HG03342 (cell line): Measurements from ENCODE around the gene ALG2.
A peak's percentile ranks its signal among the peaks of the same experiment; 100 is the strongest.

Experiments used
- ATAC-seq: cut with Tn5 transposase; IDR thresholded peaks from one replicate; pipeline ENCODE4 v1.9.1; 2021; ENCODE audit warnings: mild to moderate bottlenecking, moderate library complexity; ENCODE audit not compliant: unreplicated experiment

The ALG2 gene

DNA sequence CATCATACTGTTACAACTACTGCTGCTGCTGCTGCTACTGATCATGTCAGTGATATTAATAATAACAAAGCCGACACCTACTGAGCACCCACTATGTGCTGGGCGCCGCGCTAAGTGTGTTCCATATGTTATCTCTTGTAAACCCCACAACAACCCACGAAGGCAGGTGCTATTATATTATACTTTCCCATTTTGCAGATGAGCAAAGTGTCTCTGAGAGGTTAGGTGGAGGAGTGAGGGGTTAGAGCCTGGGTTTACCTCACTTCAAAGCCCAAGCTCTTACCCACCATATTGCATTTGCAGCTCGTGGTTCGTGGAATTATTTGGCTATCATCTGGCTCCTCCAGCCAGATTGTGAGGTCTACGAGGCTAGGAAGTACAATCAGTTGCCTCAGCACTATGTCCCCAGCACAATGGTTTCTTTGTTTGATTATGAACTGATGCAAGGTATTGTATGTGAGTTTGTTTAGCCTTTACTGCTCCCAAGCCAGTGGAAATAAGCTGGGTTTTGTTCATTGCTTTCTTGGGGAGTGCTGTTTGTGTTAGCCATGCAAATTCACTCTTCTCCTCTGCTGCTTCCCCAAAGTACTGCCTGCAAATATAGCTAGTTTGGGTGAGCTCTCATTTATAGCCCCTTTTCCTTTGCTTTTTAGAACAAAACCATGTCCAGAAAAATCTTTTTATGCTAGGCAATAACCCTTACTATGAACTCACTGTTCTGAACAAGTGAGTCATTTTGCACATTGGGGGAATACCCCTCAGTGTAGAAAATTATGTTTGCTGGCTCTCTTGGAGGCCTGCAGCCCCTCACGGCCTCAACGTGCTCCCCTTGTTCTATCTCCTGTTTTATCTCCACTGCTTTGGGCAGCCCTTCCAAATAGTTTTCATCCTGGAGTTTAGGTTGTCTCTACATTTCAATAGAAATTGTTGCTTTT is 47.9 kb downstream of the ALG2 start:
- ATAC-seq: peak; percentile 54

DNA sequence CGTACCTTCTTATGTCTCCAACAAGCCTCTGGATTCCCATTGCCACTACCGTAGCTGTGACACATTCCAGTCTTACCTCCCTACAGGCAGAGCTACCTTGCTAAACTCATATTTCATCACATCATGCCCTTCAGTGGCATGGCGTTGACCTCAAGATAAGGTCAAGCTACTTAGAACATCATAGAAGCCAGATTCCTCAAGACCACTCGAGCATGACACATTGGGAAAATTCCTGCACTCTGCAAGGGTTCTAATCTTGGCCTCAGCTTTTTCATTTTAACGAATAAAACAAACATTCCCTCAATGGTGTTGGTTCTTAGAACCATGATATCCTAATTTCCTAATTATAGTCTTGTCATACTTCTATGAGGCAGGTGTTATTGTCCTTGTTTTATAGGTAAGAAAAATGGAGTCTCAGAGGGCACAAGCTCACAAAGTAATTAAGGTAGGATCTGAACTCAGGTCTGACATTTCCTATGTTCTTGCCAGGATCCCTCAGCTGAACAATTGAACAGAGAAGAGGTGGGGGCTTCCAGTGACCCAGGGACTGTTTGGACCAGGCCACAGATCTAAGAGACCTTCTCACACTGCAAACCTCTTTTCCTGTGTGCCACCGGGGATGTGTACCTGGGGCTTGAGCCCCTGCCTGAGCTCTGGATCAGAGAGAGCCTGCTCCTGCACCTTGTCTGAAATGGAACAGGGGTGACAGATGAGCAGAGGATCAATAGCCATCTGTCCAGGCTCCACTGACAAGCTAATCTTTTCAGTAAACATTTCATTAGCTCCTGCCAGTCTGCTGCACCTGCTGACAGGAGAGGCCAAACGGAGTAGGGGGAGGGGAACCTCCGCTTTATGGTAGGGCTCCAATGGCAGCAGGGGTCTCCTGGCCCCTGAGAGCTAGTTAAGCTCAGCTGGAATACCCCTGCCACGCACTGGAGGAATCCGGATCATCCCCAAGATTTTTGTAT is 49.3 kb downstream of the ALG2 start:
- no peak for ATAC-seq

GRCh38 chr9:99171225-99172123 is 50.3 kb downstream of the ALG2 start:
- ATAC-seq: no peak

GRCh38 chr9:99169982-99170761 is 51.6 kb downstream of the ALG2 start:
- ATAC-seq: no peak

DNA sequence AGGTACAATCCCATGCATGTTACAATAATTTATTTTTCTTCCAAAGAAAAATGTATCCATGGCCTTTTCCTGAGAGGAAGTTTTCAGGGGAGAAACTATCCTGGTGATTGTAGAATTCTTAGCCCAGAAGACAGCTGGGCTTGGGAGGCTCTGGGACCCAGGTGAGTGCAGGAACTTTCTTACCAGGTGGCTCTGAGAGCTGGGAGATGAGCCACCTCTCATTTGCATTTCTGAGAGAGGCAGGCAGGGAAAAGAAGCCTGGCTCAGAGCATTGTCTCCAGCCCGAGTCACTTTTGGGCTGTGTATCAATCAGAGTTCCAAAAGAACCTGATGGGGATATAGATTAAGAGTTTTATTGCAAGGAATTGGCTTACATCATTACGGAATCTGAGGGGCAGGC is 52.7 kb downstream of the ALG2 start:
- ATAC-seq: no peak

GRCh38 chr9:99167694-99168093 is 54.0 kb downstream of the ALG2 start:
- no peak for ATAC-seq

GRCh38 chr9:99167119-99167518 is 54.6 kb downstream of the ALG2 start:
- ATAC-seq: no peak
